Fibroblast of lung (primary cell): ENCODE data around the gene PCBP3. TPM values are rescaled to one million over a fixed set of nuclear protein-coding genes. Genes with fewer than 3 reads are reported as not detected.

Source experiments
- DNase-seq, 2 donors: peaks; one replicate each; pipeline versions ENCODE4 v3.0.0 to v3.0.0-alpha.2; 2010; ENCODE audit warnings: low read depth in 2 of 2
- H2AFZ ChIP-seq: 2 replicates; pipeline ENCODE4 v1.5.1; 2012; ENCODE audit warnings: low read length, control low read depth, inconsistent platforms
- H3K27ac ChIP-seq: 2 replicates; pipeline ENCODE4 v1.5.1; 2011; ENCODE audit warnings: low read length, control low read depth; ENCODE audit not compliant: insufficient read depth
- H3K27me3 ChIP-seq: 2 replicates; pipeline ENCODE4 v1.5.1; 2011; ENCODE audit warnings: mild to moderate bottlenecking, low read length; ENCODE audit not compliant: control insufficient read depth, insufficient read depth
- H3K36me3 ChIP-seq: 2 replicates; pipeline ENCODE4 v1.5.1; 2011; ENCODE audit warnings: low read length; ENCODE audit not compliant: control insufficient read depth, insufficient read depth
- H3K4me1 ChIP-seq: 2 replicates; pipeline ENCODE4 v1.5.1; 2011; ENCODE audit warnings: low read length; ENCODE audit not compliant: control insufficient read depth, insufficient read depth; ENCODE audit errors: extremely low read depth
- H3K4me2 ChIP-seq: 2 replicates; pipeline ENCODE4 v1.5.1; 2011; ENCODE audit warnings: low read length, control low read depth; ENCODE audit not compliant: insufficient read depth; ENCODE audit errors: extremely low read depth
- H3K4me3 ChIP-seq, 4 experiments: fragments of 200-600 bp in 1 of 4; sonication (generic) in 1 of 4; replicated peaks in 1 of 4; 2 replicates each; pipeline ENCODE4 v1.5.1; 2011 to 2016; ENCODE audit warnings: low read length in 4 of 4, low read depth in 3 of 4, mild to moderate bottlenecking in 3 of 4, control low read depth in 2 of 4, inconsistent platforms in 1 of 4, mixed read lengths in 1 of 4; ENCODE audit not compliant: insufficient read depth in 1 of 4; ENCODE audit errors: control extremely low read depth in 1 of 4
- H3K79me2 ChIP-seq: 2 replicates; pipeline ENCODE4 v1.5.1; 2012; ENCODE audit warnings: mild to moderate bottlenecking, low read length, inconsistent platforms; ENCODE audit not compliant: control insufficient read depth, insufficient read depth
- H3K9ac ChIP-seq: 2 replicates; pipeline ENCODE4 v1.5.1; 2011; ENCODE audit warnings: mild to moderate bottlenecking, low read length, control low read depth; ENCODE audit not compliant: insufficient read depth
- H3K9me3 ChIP-seq: 2 replicates; pipeline ENCODE4 v1.5.1; 2012; ENCODE audit warnings: low read depth, low read length; ENCODE audit not compliant: control insufficient read depth, insufficient read depth
- H4K20me1 ChIP-seq: 2 replicates; pipeline ENCODE4 v1.5.1; 2011; ENCODE audit warnings: low read length; ENCODE audit not compliant: control insufficient read depth, insufficient read depth; ENCODE audit errors: extremely low read depth
- EZH2 ChIP-seq: IDR thresholded peaks from 2 replicates; pipeline ENCODE4 v1.5.1; 2012; ENCODE audit warnings: low read length, control low read depth, mild to moderate bottlenecking; ENCODE audit errors: missing control alignments
- polyA plus RNA-seq, 2 donors: library from polyadenylated mRNA; depleted of rRNA in 1 of 2; stranded (reverse) in 1 of 2; unstranded in 1 of 2; fragments of >200 nt; gene quantifications; 2 replicates each; pipeline ENCODE4 v1.2.1, GENCODE V29; 2011 to 2012; ENCODE audit warnings: missing spikeins in 1 of 2
- total RNA-seq: library from RNA; depleted of rRNA; stranded (reverse); fragments of >200 nt; gene quantifications from 2 replicates; pipeline ENCODE4 v1.2.1, GENCODE V29; 2014
- TF ChIP-seq, protein P1 (sequence below), 2 donors: IDR thresholded peaks in 1 of 2; conservative IDR thresholded peaks in 1 of 2; 1 replicate in 1 of 2; 2 replicates in 1 of 2; pipeline ENCODE4 v1.5.1; 2011 to 2012; ENCODE audit warnings: low read length in 2 of 2, control low read depth in 1 of 2, inconsistent platforms in 1 of 2, low read depth in 1 of 2, mild to moderate bottlenecking in 1 of 2

Gene PCBP3
- total and polyA plus RNA-seq, 2 donors (not counting 1 experiment from before 2014, with no cell fraction given), result 0.51 to 1.7 TPM

DNA sequence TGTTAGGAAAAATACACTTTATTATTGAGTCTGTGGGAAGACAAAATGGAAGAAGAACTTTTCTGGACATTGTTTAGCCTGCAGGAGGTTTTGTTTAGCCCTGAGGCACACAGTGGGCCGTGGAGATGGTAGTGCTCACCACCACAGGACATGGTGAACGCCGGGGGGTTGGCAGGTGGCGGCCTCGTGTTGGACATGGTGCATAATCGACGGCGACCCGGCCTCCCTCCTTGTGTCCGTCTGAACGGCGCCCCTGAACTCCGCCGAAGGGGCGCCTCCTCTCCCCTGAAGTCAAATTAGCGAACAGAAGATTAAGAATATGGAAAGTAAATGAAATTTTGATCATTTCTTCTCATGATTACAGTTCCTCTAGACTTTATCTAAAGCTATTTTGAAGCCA is 126.4 kb downstream of the PCBP3 start:
- no peaks in the 10 kb centered on the region for H4K20me1 ChIP-seq
- no peak for TF ChIP-seq EZH2
- TF ChIP-seq, protein P1, sequence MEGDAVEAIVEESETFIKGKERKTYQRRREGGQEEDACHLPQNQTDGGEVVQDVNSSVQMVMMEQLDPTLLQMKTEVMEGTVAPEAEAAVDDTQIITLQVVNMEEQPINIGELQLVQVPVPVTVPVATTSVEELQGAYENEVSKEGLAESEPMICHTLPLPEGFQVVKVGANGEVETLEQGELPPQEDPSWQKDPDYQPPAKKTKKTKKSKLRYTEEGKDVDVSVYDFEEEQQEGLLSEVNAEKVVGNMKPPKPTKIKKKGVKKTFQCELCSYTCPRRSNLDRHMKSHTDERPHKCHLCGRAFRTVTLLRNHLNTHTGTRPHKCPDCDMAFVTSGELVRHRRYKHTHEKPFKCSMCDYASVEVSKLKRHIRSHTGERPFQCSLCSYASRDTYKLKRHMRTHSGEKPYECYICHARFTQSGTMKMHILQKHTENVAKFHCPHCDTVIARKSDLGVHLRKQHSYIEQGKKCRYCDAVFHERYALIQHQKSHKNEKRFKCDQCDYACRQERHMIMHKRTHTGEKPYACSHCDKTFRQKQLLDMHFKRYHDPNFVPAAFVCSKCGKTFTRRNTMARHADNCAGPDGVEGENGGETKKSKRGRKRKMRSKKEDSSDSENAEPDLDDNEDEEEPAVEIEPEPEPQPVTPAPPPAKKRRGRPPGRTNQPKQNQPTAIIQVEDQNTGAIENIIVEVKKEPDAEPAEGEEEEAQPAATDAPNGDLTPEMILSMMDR (conservative IDR thresholded peaks at IDR 0.05 in 1 of 2, IDR thresholded peaks at IDR 0.05 in 1 of 2; ENCODE audit: low read depth in 1 of 2, low read length in 2 of 2), result no peak
- H3K27ac ChIP-seq, result no peak overlapping the region
- H3K36me3 ChIP-seq, result no peaks in the 10 kb centered on the region
- H3K4me3 ChIP-seq, result no peak overlapping the region
- H3K4me1 ChIP-seq, result no peaks in the 10 kb centered on the region
- no peak overlapping the region for H2AFZ ChIP-seq
- H3K79me2 ChIP-seq, result no peaks in the 10 kb centered on the region
- H3K9me3 ChIP-seq, result no peaks in the 10 kb centered on the region
- H3K9ac ChIP-seq, result no peak overlapping the region
- DNase-seq, result no peak
- H3K27me3 ChIP-seq, result no peaks in the 10 kb centered on the region
- no peak overlapping the region for H3K4me2 ChIP-seq

DNA sequence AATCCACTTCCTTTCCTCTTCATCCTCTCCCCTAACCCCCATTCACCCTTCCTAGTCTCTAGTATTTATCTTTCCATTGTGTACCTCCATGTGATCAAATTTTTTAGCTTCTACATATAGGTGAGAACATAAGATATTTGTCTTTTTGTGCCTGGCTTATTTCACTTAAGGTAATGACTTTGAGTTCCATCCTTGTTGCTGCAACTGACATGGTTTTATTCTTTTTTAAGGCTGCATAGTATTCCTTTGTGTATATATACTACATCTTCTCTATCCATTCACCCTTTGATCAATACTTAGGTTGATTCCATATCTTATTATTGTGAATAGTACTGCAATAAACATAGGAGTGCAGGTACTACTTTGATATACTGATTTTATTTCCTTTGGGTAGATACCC is 128.7 kb downstream of the PCBP3 start:
- Histone ChIP-seq H3K36me3 (no peaks in the 10 kb centered on the region), H3K79me2 (no peaks in the 10 kb centered on the region), H4K20me1 (no peaks in the 10 kb centered on the region), H2AFZ (no peak overlapping the region), H3K9me3 (no peaks in the 10 kb centered on the region), H3K27me3 (no peaks in the 10 kb centered on the region), H3K9ac (no peak overlapping the region), H3K4me3 (no peak overlapping the region), H3K27ac (no peak overlapping the region), H3K4me2 (no peak overlapping the region), H3K4me1 (no peaks in the 10 kb centered on the region)
- DNase-seq, result no peak
- TF ChIP-seq, protein P1 (conservative IDR thresholded peaks at IDR 0.05 in 1 of 2, IDR thresholded peaks at IDR 0.05 in 1 of 2; ENCODE audit: low read depth in 1 of 2, low read length in 2 of 2), result no peak
- no peak for TF ChIP-seq EZH2

DNA sequence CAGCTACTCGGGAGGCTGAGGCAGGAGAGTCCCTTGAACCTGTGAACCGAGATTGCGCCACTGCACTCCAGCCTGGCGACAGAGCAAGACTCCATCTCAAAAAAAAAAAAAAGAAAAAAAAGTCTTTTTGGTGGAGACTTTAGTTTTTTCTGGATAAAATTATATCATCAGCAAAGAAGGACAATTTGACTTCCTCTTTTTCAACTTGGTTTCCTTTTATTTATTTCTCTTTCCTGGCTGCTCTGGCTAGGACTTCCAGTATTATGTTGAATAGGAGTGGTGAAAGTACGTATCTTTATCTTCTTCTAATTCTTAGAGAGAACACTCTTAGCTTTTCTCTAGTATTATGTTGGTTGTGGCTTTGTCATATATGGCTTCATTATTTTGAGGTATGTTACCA is 130.8 kb downstream of the PCBP3 start:
- Histone ChIP-seq H3K36me3 (no peaks in the 10 kb centered on the region), H2AFZ (no peak overlapping the region), H3K4me1 (no peaks in the 10 kb centered on the region), H3K4me3 (no peak overlapping the region), H3K9me3 (no peaks in the 10 kb centered on the region), H3K27me3 (no peaks in the 10 kb centered on the region), H4K20me1 (no peaks in the 10 kb centered on the region), H3K9ac (no peak overlapping the region), H3K27ac (no peak overlapping the region), H3K79me2 (no peaks in the 10 kb centered on the region), H3K4me2 (no peak overlapping the region)
- no peak for DNase-seq
- TF ChIP-seq EZH2, result no peak
- TF ChIP-seq, protein P1 (conservative IDR thresholded peaks at IDR 0.05 in 1 of 2, IDR thresholded peaks at IDR 0.05 in 1 of 2; ENCODE audit: low read depth in 1 of 2, low read length in 2 of 2), result no peak
